ENCODE measurements around the gene NDUFB2. TPM values are rescaled to one million over a fixed set of nuclear protein-coding genes. Genes with fewer than 3 reads are reported as not detected.
"Not testable (repeated sequence)": the region's sequence is repeated elsewhere in the genome, so short reads cannot be mapped to it uniquely, and the experiment has no call there.

The NDUFB2 gene
- total and polyA plus RNA-seq, 7 experiments from 2014 or later = 88.3 to 507 (median 94.9) TPM

DNA sequence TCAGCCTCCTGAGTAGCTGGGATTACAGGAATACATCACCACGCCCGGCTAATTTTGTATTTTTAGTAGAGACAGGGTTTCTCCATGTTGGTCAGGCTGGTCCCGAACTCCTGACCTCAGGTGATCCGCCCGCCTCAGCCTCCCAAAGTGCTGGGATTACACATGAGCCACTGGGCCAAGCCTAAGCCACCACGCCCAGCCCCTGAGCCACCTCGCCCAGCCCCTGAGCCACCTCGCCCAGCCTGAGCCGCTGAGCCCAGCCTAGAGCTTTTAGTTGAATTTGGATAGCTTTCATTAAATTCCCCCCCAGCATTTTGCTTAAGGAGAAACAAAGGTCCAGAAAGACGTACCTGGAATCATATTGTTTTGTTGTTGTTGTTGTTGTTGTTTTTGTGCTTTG, 26.6 kb upstream of the NDUFB2 start:
- ATAC-seq; H3K27me3 ChIP-seq (ENCODE audit: control insufficient read depth in 2 of 2, insufficient read depth in 2 of 2, low read length in 2 of 2); H3K36me3 Mint-ChIP-seq; DNase-seq; H3K36me3 ChIP-seq (ENCODE audit: control insufficient read depth in 2 of 3, insufficient read depth in 3 of 3, low read length in 3 of 3); H3K4me3 ChIP-seq (ENCODE audit: low read length); H3K27ac ChIP-seq (ENCODE audit: low read depth, low read length); H3K27ac Mint-ChIP-seq; H3K9me3 ChIP-seq (ENCODE audit: control insufficient read depth in 2 of 3, low read length in 3 of 3); H3K9me3 Mint-ChIP-seq: not testable (repeated sequence)
- Mint-ChIP-seq H3K4me3 (peak overlapping the region in 2 of 10 donors; percentile 4 to 59), H3K4me1 (peaks cover 7 to 21% (median 19%) of the 10 kb centered on the region in 7 donors), H3K27me3 (peaks cover 0 to 28% (median 0%) of the 10 kb centered on the region in 5 donors)
- POLR2A ChIA-PET = interaction anchor here (0.6 kb wide), 1 partner anchor 145 kb away, joined by 3 read pairs; no protein-coding TSS in a partner anchor
- peaks cover 11 to 14% of the 10 kb centered on the region in 2 donors for H3K4me1 ChIP-seq (ENCODE audit: control insufficient read depth in 2 of 2, insufficient read depth in 2 of 2, low read length in 2 of 2)
- CTCF ChIA-PET = interaction anchor here (0.7 kb wide), 1 partner anchor 9 kb away, joined by 3 read pairs; no protein-coding TSS in a partner anchor
- intact Hi-C loops (cut with micrococcal nuclease) = loop anchor here in 1 of 2 donors (5.0 to 10.0 kb wide), 2 partner anchors 605 to 1067 kb away; partner anchors contain the start of genes PARP12 and SSBP1

DNA sequence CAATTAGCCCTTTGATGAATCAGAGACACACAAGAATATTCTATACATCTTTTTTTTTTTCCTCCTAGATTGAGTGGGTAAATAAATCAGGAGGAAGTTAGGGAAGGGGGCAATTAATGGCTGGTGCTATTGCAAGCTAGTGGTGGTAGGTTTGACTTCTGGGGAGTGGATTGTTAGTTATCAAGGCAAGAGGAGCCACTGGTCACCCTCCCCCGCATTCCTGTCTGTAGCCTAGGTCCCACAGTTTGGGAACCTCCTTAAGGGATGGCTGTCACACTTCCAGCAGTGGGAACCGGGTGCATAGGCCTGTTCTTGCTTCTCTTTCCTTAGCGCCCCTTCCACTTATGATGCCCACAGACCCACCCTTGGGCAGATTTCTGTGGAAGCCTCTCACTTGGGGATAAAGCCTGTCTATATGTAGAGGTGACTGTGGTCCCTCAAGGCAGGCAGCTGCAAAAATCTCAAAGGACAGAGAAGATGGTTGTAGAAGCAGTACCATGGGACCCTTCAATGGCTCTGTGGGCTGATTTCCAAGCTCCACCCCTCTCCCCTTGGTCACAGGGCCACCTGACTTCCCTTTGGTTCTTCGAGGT, 26.1 kb upstream of the NDUFB2 start:
- no peak for DNase-seq
- Histone ChIP-seq H3K9me3 (ENCODE audit: control insufficient read depth in 2 of 3, low read length in 3 of 3) (no peaks in the 10 kb centered on the region), H3K4me3 (ENCODE audit: low read length) (no peak overlapping the region), H3K27me3 (ENCODE audit: control insufficient read depth in 2 of 2, insufficient read depth in 2 of 2, low read length in 2 of 2) (no peaks in the 10 kb centered on the region), H3K36me3 (ENCODE audit: control insufficient read depth in 2 of 3, insufficient read depth in 3 of 3, low read length in 3 of 3) (no peaks in the 10 kb centered on the region), H3K27ac (ENCODE audit: low read depth, low read length) (no peak overlapping the region), H3K4me1 (ENCODE audit: control insufficient read depth in 2 of 2, insufficient read depth in 2 of 2, low read length in 2 of 2) (peaks cover 11 to 14% of the 10 kb centered on the region in 2 donors)
- Mint-ChIP-seq H3K9me3 (no peaks in the 10 kb centered on the region), H3K27me3 (peaks cover 0 to 23% (median 0%) of the 10 kb centered on the region in 5 donors), H3K4me3 (peak overlapping the region in 2 of 10 donors; percentile 3 to 73), H3K27ac (peak overlapping the region in 1 of 9 donors; percentile 14), H3K4me1 (peaks cover 9 to 26% (median 25%) of the 10 kb centered on the region in 7 donors), H3K36me3 (peaks cover 0 to 3% (median 0%) of the 10 kb centered on the region in 5 donors)
- intact Hi-C loops (cut with micrococcal nuclease) = loop anchor here in 1 of 2 donors (5.0 to 10.0 kb wide), 2 partner anchors 606 to 1067 kb away; partner anchors contain the start of genes PARP12 and SSBP1
- ChIA-PET CTCF (no interaction called here), POLR2A (no interaction called here)
- ATAC-seq = no peak

DNA sequence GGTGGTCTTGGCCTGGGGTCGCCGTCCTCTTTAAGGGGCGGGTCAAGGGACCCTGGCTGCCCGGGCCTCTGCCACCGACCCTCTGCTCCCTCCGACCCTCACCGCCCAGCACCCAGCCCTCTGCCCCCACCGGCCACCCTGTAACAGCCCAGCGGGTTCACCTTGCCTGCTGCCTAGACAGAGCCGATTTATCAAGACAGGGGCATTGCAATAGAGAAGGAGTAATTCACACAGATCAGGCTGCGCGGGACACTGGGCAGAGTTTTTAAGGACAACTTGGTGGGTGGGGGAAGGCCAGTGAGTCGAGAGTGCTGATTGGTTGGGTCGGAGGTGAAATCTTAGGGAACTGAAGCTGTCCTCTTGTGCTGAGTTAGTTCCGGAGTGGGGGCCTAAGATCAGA, 24.5 kb upstream of the NDUFB2 start:
- Histone ChIP-seq H3K27me3 (ENCODE audit: control insufficient read depth in 2 of 2, insufficient read depth in 2 of 2, low read length in 2 of 2) (no peaks in the 10 kb centered on the region), H3K4me3 (ENCODE audit: low read length) (no peak overlapping the region), H3K27ac (ENCODE audit: low read depth, low read length) (no peak overlapping the region), H3K9me3 (ENCODE audit: control insufficient read depth in 2 of 3, low read length in 3 of 3) (no peaks in the 10 kb centered on the region), H3K4me1 (ENCODE audit: control insufficient read depth in 2 of 2, insufficient read depth in 2 of 2, low read length in 2 of 2) (peaks cover 11 to 14% of the 10 kb centered on the region in 2 donors), H3K36me3 (ENCODE audit: control insufficient read depth in 2 of 3, insufficient read depth in 3 of 3, low read length in 3 of 3) (peaks cover 0 to 10% (median 0%) of the 10 kb centered on the region in 3 experiments)
- peak overlapping the region in 8 of 9 donors; percentile 47 to 86 (median 78) for H3K27ac Mint-ChIP-seq
- intact Hi-C loops (cut with micrococcal nuclease) = loop anchor here (2.0 to 10.0 kb wide), 5 partner anchors 51 to 1065 kb away; partner anchors contain the start of genes BRAF (in 2 of the 2), AGK (in 1 of the 2), PARP12 (in 1 of the 2) and SSBP1 (in 1 of the 2)
- H3K36me3 Mint-ChIP-seq = peaks cover 0 to 3% (median 0%) of the 10 kb centered on the region in 5 donors
- H3K27me3 Mint-ChIP-seq = peaks cover 0 to 13% (median 0%) of the 10 kb centered on the region in 5 donors
- H3K4me3 Mint-ChIP-seq = peak overlapping the region; percentile 76 to 89 (median 82)
- ChIA-PET POLR2A (interaction anchor here (0.7 to 1.0 kb wide), 2 partner anchors 15 to 21 kb away, joined by 3 read pairs; no protein-coding TSS in a partner anchor), CTCF (no interaction called here)
- ATAC-seq (no peak), DNase-seq (no peak)
- H3K9me3 Mint-ChIP-seq = no peaks in the 10 kb centered on the region
- peaks cover 13 to 37% (median 32%) of the 10 kb centered on the region in 7 donors for H3K4me1 Mint-ChIP-seq

DNA sequence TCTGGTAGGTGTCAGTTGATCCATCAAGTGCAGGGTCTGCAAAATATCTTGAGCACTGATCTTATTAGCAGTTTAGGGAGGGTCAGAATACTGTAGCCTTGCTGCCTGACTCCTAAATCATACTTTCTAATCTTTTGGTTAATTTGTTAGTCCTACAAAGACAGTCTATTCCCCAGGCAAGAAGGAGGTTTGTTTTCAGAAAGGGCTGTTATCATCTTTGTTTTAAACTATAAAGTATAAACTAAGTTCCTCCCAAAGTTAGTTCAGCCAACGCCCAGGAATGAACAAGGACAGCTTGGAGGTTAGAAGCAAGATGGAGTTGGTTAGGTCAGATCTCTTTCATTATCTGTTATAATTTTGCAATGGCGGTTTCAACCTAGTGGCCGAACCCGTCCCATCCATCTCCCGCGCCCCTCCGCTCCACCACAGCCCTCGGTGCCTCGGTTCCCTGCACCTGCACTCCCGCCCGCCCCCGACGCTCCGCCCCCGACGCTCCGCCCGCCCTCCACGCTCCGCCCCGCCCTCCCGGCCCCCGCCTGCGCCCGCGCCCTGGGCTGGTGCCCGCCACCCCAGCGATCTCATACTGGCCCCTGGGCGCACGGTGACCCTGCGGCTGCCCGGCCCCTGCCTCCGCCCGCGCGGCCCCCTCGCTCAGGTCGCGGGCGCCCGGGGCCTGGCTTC, 24.0 kb upstream of the NDUFB2 start, which contains the start of gene ADCK2:
TSS of gene ADCK2 (plus strand) at position 564 of the 681 bp plus-strand sequence. CDS start 386 bp downstream, outside the sequence.
- ChIA-PET CTCF (no interaction called here), POLR2A (interaction anchor here (0.7 to 3.2 kb wide), 8 partner anchors 16 to 1312 kb away, joined by 3 to 26 read pairs (median 4); partner anchors contain the start of gene NDUFB2)
- Mint-ChIP-seq H3K9me3 (no peaks in the 10 kb centered on the region), H3K4me3 (peak within 1 kb of the TSS; percentile 81 to 94 (median 89)), H3K27ac (peak within 1 kb of the TSS; percentile 80 to 97 (median 88)), H3K4me1 (peaks cover 13 to 37% (median 34%) of the 10 kb centered on the region in 7 donors), H3K36me3 (peaks cover 0 to 5% (median 0%) of the 10 kb centered on the region in 5 donors), H3K27me3 (peaks cover 0 to 13% (median 0%) of the 10 kb centered on the region in 5 donors)
- Histone ChIP-seq H3K4me1 (ENCODE audit: control insufficient read depth in 2 of 2, insufficient read depth in 2 of 2, low read length in 2 of 2) (peaks cover 11 to 14% of the 10 kb centered on the region in 2 donors), H3K36me3 (ENCODE audit: control insufficient read depth in 2 of 3, insufficient read depth in 3 of 3, low read length in 3 of 3) (peaks cover 0 to 11% (median 0%) of the 10 kb centered on the region in 3 experiments), H3K9me3 (ENCODE audit: control insufficient read depth in 2 of 3, low read length in 3 of 3) (no peaks in the 10 kb centered on the region), H3K27me3 (ENCODE audit: control insufficient read depth in 2 of 2, insufficient read depth in 2 of 2, low read length in 2 of 2) (no peaks in the 10 kb centered on the region), H3K27ac (ENCODE audit: low read depth, low read length) (peak within 1 kb of the TSS; percentile 91), H3K4me3 (ENCODE audit: low read length) (peak within 1 kb of the TSS; percentile 82)
- DNase-seq (peak in 4 of 9 donors; percentile 52 to 69 (median 60)), ATAC-seq (peak; percentile 78)
- intact Hi-C loops (cut with micrococcal nuclease) = loop anchor here (1.0 to 10.0 kb wide), 12 partner anchors 24 to 1066 kb away; partner anchors contain the start of genes BRAF (in 2 of the 2), NDUFB2 (in 2 of the 2), SSBP1 (in 2 of the 2) and AGK (in 1 of the 2)

DNA sequence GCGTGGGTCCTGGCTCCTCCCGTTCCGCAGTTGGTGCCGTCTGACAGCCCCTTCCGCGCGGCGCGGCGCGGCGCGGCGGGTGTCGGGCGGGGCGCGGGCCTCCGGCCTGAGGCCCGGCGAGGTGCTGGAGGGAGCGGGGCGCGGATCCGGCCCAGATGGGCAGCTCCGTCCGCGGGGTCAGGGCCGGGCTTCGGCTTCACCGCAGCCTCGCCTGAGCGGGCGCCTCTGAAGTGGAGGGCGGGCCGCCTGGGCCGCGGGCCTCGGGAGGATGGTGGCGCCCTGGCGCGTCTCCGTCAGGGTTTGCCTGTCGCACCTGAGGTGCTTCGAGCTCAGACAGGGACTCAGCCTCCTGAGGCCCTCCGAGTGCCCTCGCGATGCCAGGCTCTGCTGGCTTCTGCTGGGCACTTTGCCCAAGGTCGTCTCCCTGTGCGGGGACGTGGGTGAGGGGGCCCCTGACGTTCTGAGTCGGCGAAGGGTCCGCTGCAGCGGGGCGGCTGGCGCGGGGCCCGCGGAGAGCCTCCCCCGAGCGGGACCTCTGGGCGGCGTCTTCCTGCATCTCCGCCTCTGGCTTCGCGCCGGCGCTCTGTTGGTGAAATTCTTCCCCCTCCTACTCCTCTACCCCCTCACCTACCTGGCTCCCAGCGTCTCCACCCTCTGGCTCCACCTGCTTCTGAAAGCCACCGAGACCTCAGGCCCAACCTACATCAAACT, 23.3 kb upstream of the NDUFB2 start:
- intact Hi-C loops (cut with micrococcal nuclease) = loop anchor here (1.0 to 10.0 kb wide), 12 partner anchors 23 to 1065 kb away; partner anchors contain the start of genes BRAF (in 2 of the 2), NDUFB2 (in 2 of the 2), SSBP1 (in 2 of the 2) and AGK (in 1 of the 2)
- H3K4me3 ChIP-seq (ENCODE audit: low read length) = peak overlapping the region; percentile 82
- Mint-ChIP-seq H3K27ac (peak overlapping the region; percentile 68 to 97 (median 88)), H3K9me3 (no peaks in the 10 kb centered on the region), H3K4me1 (peaks cover 16 to 42% (median 37%) of the 10 kb centered on the region in 7 donors), H3K27me3 (peaks cover 0 to 7% (median 0%) of the 10 kb centered on the region in 5 donors), H3K4me3 (peak overlapping the region; percentile 81 to 94 (median 89)), H3K36me3 (peaks cover 0 to 11% (median 6%) of the 10 kb centered on the region in 5 donors)
- H3K36me3 ChIP-seq (ENCODE audit: control insufficient read depth in 2 of 3, insufficient read depth in 3 of 3, low read length in 3 of 3) = peaks cover 0 to 18% (median 0%) of the 10 kb centered on the region in 3 experiments
- peak; percentile 82 for ATAC-seq
- CTCF ChIA-PET = no interaction called here
- POLR2A ChIA-PET = interaction anchor here (0.6 to 3.2 kb wide), 12 partner anchors 13 to 1313 kb away, joined by 3 to 26 read pairs (median 4); partner anchors contain the start of genes BRAF and NDUFB2
- peak overlapping the region; percentile 91 for H3K27ac ChIP-seq (ENCODE audit: low read depth, low read length)
- no peaks in the 10 kb centered on the region for H3K27me3 ChIP-seq (ENCODE audit: control insufficient read depth in 2 of 2, insufficient read depth in 2 of 2, low read length in 2 of 2)
- H3K9me3 ChIP-seq (ENCODE audit: control insufficient read depth in 2 of 3, low read length in 3 of 3) = no peaks in the 10 kb centered on the region
- H3K4me1 ChIP-seq (ENCODE audit: control insufficient read depth in 2 of 2, insufficient read depth in 2 of 2, low read length in 2 of 2) = peaks cover 11 to 14% of the 10 kb centered on the region in 2 donors
- peak; percentile 56 to 78 (median 75) for DNase-seq
